K562 (cell line): ENCODE measurements around the gene IPP. TPM values are rescaled to one million over a fixed set of nuclear protein-coding genes. Genes with fewer than 3 reads are reported as not detected.

ENCODE experiments used
- CXXC5 ChIP-seq: fragments of 250-450 bp; sonication (Bioruptor Pico); IDR thresholded peaks from 2 replicates; pipeline ENCODE4 v1.8.0; 2022; ENCODE audit warnings: inconsistent platforms, mild to moderate bottlenecking, moderate library complexity
- KLF10 ChIP-seq: fragments of 250-450 bp; sonication (Bioruptor Pico); IDR thresholded peaks from 2 replicates; pipeline ENCODE4 v1.6.1; 2021; ENCODE audit warnings: matching md5 sums
- NR1H2 ChIP-seq: sonication (generic); formaldehyde crosslinking; IDR thresholded peaks from 2 replicates; pipeline ENCODE4 v1.4.0; 2020; ENCODE audit warnings: mild to moderate bottlenecking, missing genetic modification reagents
- RBM15 ChIP-seq: fragments of 200-400 bp; formaldehyde crosslinking; IDR thresholded peaks from 2 replicates; pipeline ENCODE4 v1.6.1; 2018; ENCODE audit warnings: mild to moderate bottlenecking, low read length, moderate library complexity; ENCODE audit not compliant: insufficient read depth
- SIRT6 ChIP-seq: IDR thresholded peaks from one replicate; pipeline ENCODE4 v1.6.1; 2012; ENCODE audit warnings: low read depth, mild to moderate bottlenecking, control low read depth, inconsistent platforms, low read length, moderate library complexity
- ZNF12 ChIP-seq: sonication (generic); formaldehyde crosslinking; IDR thresholded peaks from 2 replicates; pipeline ENCODE4 v1.4.0; 2020; ENCODE audit warnings: mild to moderate bottlenecking, missing genetic modification reagents
- ZNF23 ChIP-seq: fragments of 250-450 bp; sonication (Bioruptor Pico); IDR thresholded peaks from 2 replicates; pipeline ENCODE4 v1.4.0; 2020; ENCODE audit warnings: mild to moderate bottlenecking
- ZNF699 ChIP-seq: fragments of 250-450 bp; sonication (Bioruptor Pico); IDR thresholded peaks from 2 replicates; pipeline ENCODE4 v1.8.0; 2021; ENCODE audit warnings: mild to moderate bottlenecking, moderate library complexity; ENCODE audit not compliant: insufficient replicate concordance
- polyA plus RNA-seq, 8 experiments: library from polyadenylated mRNA; depleted of rRNA in 4 of 8; stranded (reverse) in 5 of 8; unstranded in 3 of 8; fragments of >200 nt; fragmentation: Nextera tagmentation in 2 of 8; fragmentation: Illumina TruSeq in 1 of 8; extraction: Ambion mirVana in 2 of 8; extraction: Trizol in 1 of 8; gene quantifications; 2 replicates each; pipeline versions ENCODE4 v1.2.1 to v1.2.3, GENCODE V29; 2011 to 2014; ENCODE audit warnings: inconsistent platforms in 1 of 8, missing spikeins in 1 of 8
- total RNA-seq, 7 experiments: library from RNA; depleted of rRNA in 6 of 7; stranded (reverse); fragments of >200 nt in 6 of 7; fragmentation: Illumina TruSeq in 2 of 7; extraction: Trizol in 2 of 7; gene quantifications; 2 replicates each; pipeline versions ENCODE4 v1.2.1 to v1.2.3, GENCODE V29; 2011 to 2021; ENCODE audit warnings: low replicate concordance in 1 of 7
- TF ChIP-seq, protein P1 (sequence below): fragments of 450-650 bp; IDR thresholded peaks from 2 replicates; pipeline ENCODE4 v1.6.1; 2016; ENCODE audit warnings: antibody characterized with exemption
- TF ChIP-seq, protein P2 (sequence below): fragments of 250-450 bp; sonication (Bioruptor Pico); IDR thresholded peaks from 2 replicates; pipeline ENCODE4 v1.5.0; 2021
- TF ChIP-seq, protein P3 (sequence below): fragments of 250-450 bp; sonication (Bioruptor Pico); IDR thresholded peaks from 2 replicates; pipeline ENCODE4 v1.5.0; 2021
- TF ChIP-seq, protein P4 (sequence below): fragments of 250-450 bp; sonication (Bioruptor Pico); IDR thresholded peaks from 2 replicates; pipeline ENCODE4 v1.5.0; 2021; ENCODE audit warnings: mild to moderate bottlenecking, moderate library complexity
- TF ChIP-seq, protein P5 (sequence below): sonication (generic); formaldehyde crosslinking; IDR thresholded peaks from 2 replicates; pipeline ENCODE4 v1.8.0; 2022; ENCODE audit warnings: mild to moderate bottlenecking, missing genetic modification reagents
- TF ChIP-seq, protein P6 (sequence below): fragments of 250-450 bp; sonication (Bioruptor Pico); IDR thresholded peaks from 2 replicates; pipeline ENCODE4 v1.8.0; 2022; ENCODE audit warnings: inconsistent platforms

The IPP gene
- total and polyA plus RNA-seq, 9 of the 15 experiments (the other 6 are each of a cell fraction or from before 2014, with no cell fraction given): 6.9 to 15.1 (median 9.7) TPM

DNA sequence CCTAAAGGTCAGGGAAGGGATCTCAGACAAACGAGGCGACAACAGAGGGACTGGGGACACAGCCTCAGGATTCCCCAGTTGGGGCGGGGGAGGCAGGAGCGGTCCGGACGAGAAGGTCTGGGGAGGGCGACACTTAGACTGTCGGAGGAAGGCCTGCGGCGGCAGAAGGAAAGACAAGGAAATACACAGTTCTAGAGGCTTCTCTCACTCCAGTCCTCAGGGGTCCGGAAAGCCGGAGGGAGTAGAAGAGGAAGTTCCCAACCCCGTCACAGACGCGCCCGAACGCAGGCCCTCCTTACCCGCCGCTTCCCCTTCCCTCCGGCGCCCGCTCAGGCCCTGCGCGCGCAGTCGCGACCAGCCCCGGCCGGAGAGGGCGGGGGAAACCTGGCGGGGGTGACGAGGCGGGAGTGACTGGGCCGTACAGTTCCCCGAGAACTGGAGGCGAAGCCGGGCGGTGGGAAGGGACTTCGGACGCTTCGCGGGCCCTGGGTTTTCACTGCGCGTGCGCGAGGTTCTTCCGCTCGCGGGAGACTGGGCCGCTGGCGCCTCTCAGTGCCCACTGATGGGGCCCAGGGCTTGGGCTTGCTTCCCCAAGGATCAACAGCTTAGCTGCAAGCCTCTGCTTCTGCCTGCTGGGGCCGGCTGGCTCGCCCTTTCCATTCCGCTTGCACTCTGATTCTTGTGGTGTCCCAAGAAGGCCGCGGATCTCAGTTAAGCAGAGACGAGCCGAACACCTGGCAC, at the start of gene IPP (continued):
- TF ChIP-seq, protein P1, sequence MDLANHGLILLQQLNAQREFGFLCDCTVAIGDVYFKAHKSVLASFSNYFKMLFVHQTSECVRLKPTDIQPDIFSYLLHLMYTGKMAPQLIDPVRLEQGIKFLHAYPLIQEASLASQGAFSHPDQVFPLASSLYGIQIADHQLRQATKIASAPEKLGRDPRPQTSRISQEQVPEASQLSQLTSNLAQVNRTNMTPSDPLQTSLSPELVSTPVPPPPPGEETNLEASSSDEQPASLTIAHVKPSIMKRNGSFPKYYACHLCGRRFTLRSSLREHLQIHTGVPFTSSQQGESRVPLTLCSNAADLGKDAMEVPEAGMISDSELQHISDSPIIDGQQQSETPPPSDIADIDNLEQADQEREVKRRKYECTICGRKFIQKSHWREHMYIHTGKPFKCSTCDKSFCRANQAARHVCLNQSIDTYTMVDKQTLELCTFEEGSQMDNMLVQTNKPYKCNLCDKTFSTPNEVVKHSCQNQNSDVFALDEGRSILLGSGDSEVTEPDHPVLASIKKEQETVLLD: peak; percentile 97
- TF ChIP-seq ZNF699 (CRISPR knock-in tag) (no peak), RBM15 (no peak), ZNF23 (CRISPR knock-in tag) (0 out of 2 replicates have a peak, but pooled peaks have one; percentile 16), NR1H2 (CRISPR knock-in tag) (0 out of 2 replicates have a peak, but pooled peaks have one; percentile 82), KLF10 (no peak), ZNF12 (CRISPR knock-in tag) (peak; percentile 85; the same call in 1 of the 2 replicates), SIRT6 (no peak), CXXC5 (CRISPR knock-in tag) (peak; percentile 93)
- TF ChIP-seq, protein P2, sequence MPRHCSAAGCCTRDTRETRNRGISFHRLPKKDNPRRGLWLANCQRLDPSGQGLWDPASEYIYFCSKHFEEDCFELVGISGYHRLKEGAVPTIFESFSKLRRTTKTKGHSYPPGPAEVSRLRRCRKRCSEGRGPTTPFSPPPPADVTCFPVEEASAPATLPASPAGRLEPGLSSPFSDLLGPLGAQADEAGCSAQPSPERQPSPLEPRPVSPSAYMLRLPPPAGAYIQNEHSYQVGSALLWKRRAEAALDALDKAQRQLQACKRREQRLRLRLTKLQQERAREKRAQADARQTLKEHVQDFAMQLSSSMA (CRISPR knock-in tag): no peak
- TF ChIP-seq, protein P3, sequence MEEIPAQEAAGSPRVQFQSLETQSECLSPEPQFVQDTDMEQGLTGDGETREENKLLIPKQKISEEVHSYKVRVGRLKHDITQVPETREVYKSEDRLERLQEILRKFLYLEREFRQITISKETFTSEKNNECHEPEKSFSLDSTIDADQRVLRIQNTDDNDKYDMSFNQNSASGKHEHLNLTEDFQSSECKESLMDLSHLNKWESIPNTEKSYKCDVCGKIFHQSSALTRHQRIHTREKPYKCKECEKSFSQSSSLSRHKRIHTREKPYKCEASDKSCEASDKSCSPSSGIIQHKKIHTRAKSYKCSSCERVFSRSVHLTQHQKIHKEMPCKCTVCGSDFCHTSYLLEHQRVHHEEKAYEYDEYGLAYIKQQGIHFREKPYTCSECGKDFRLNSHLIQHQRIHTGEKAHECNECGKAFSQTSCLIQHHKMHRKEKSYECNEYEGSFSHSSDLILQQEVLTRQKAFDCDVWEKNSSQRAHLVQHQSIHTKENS: no peak
- TF ChIP-seq, protein P4, sequence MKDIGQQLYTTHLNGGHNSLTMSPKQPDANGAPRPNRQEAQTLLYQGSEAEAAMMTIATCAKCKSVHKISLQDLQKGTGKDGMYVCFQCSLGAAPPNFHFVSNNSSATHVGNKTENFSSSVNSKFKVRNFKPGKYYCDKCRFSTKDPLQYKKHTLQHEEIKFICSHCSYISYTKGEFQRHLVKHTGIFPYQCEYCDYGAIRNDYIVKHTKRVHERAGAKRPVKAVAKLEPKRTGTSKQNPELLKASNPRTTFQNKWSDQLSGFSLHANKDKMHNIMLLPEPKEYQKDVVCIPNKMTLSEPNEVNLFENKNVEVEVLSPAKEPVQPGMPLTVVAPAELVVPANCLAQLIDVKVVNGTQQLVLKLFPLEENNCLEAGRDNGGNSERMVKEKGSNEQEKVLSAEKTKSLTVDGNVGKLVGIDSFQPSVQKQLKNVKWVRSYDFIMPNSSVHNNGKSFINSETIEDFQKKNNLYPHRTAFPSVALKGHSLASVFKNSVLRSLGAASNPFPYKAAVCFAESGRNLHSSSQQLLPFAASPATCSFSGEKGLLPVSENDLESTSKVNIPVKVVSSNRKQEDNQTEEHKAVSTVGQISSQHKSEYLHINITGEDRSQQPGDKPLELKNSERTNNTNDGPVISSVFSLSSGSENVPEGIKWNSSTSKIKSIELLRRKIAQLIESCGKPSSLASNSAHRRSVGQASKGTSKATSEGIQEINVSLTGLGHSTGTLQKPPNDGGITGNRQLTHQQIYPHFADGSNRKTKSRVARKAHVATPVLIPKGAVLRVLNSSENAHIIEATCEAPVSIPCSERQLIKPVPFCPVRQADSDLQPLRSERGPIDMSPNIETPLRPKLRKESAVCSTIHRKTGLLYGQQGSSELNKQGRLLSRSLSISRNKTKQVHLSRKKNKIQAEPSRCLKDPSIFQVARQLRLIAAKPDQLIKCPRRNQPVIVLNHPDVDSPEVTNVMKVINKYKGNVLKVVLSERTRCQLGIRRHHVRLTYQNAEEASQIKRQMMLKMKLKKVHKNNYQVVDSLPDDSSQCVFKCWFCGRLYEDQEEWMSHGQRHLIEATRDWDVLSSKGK (CRISPR knock-in tag): no peak
- TF ChIP-seq, protein P5, sequence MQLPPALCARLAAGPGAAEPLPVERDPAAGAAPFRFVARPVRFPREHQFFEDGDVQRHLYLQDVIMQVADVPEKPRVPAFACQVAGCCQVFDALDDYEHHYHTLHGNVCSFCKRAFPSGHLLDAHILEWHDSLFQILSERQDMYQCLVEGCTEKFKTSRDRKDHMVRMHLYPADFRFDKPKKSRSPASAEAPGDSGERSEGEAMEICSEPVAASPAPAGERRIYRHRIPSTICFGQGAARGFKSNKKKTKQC (CRISPR knock-in tag): peak; percentile 26; the same call in 1 of the 2 replicates
- TF ChIP-seq, protein P6, sequence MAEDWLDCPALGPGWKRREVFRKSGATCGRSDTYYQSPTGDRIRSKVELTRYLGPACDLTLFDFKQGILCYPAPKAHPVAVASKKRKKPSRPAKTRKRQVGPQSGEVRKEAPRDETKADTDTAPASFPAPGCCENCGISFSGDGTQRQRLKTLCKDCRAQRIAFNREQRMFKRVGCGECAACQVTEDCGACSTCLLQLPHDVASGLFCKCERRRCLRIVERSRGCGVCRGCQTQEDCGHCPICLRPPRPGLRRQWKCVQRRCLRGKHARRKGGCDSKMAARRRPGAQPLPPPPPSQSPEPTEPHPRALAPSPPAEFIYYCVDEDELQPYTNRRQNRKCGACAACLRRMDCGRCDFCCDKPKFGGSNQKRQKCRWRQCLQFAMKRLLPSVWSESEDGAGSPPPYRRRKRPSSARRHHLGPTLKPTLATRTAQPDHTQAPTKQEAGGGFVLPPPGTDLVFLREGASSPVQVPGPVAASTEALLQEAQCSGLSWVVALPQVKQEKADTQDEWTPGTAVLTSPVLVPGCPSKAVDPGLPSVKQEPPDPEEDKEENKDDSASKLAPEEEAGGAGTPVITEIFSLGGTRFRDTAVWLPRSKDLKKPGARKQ (CRISPR knock-in tag): no peak
